ENCODE measurements around the gene TBCA.

Gene TBCA

GRCh38 chr5:77775790-77776553, at the start of gene TBCA:
Gene TBCA, minus strand, starts transcription at chr5:77776339. Its CDS starts 82 bp downstream, at chr5:77776257.
- DNase-seq (ENCODE audit: low spot score): peak; percentile 96

GRCh38 chr5:77824981-77825380, 48.8 kb upstream of the TBCA start:
- no peak for DNase-seq (ENCODE audit: low spot score)

- no peak for DNase-seq (ENCODE audit: low spot score)
Measured at GRCh38 chr5:77816686-77817085, 40.5 kb upstream of the TBCA start.

- DNase-seq (ENCODE audit: low spot score): no peak
Measured at GRCh38 chr5:77812926-77813589, 36.9 kb upstream of the TBCA start.

GRCh38 chr5:77806213-77806843, 30.2 kb upstream of the TBCA start:
- no peak for DNase-seq (ENCODE audit: low spot score)

- no peak for DNase-seq (ENCODE audit: low spot score)
Measured at GRCh38 chr5:77798456-77798855, 22.3 kb upstream of the TBCA start.

- no peak for DNase-seq (ENCODE audit: low spot score)
Measured at GRCh38 chr5:77797136-77797535, 21.0 kb upstream of the TBCA start.

GRCh38 chr5:77795846-77796245, 19.7 kb upstream of the TBCA start:
- DNase-seq (ENCODE audit: low spot score): no peak

- no peak for DNase-seq (ENCODE audit: low spot score)
Measured at GRCh38 chr5:77795268-77795667, 19.1 kb upstream of the TBCA start.

GRCh38 chr5:77791926-77792325, 15.8 kb upstream of the TBCA start:
- no peak for DNase-seq (ENCODE audit: low spot score)

- no peak for DNase-seq (ENCODE audit: low spot score)
Measured at GRCh38 chr5:77791356-77791755, 15.2 kb upstream of the TBCA start.

GRCh38 chr5:77785229-77785628, 9.1 kb upstream of the TBCA start:
- DNase-seq (ENCODE audit: low spot score): no peak

- no peak for DNase-seq (ENCODE audit: low spot score)
Measured at GRCh38 chr5:77784735-77785134, 8.6 kb upstream of the TBCA start.

- no peak for DNase-seq (ENCODE audit: low spot score)
Measured at GRCh38 chr5:77781076-77781475, 4.9 kb upstream of the TBCA start.

- no peak for DNase-seq (ENCODE audit: low spot score)
Measured at GRCh38 chr5:77778881-77779438, 2.8 kb upstream of the TBCA start.

- no peak for DNase-seq (ENCODE audit: low spot score)
Measured at GRCh38 chr5:77778398-77778797, 2.3 kb upstream of the TBCA start.

GRCh38 chr5:77777911-77778310, 1.8 kb upstream of the TBCA start:
- no peak for DNase-seq (ENCODE audit: low spot score)

- no peak for DNase-seq (ENCODE audit: low spot score)
Measured at GRCh38 chr5:77777281-77777892, 1.2 kb upstream of the TBCA start.

GRCh38 chr5:77776554-77777206, 541 bp upstream of the TBCA start:
- no peak for DNase-seq (ENCODE audit: low spot score)

GRCh38 chr5:77774981-77775789, 954 bp downstream of the TBCA start:
- DNase-seq (ENCODE audit: low spot score): no peak

- DNase-seq (ENCODE audit: low spot score): no peak
Measured at GRCh38 chr5:77773734-77774280, 2.3 kb downstream of the TBCA start.
